Measurements from ENCODE around the gene LPAR1. TPM values are rescaled to one million over a fixed set of nuclear protein-coding genes. Genes with fewer than 3 reads are reported as not detected.
A peak's percentile ranks its signal among the peaks of the same experiment; 100 is the strongest.

LPAR1 gene
- total and polyA plus RNA-seq, 10 donors = 8.1 to 63.8 (median 34.4) TPM

DNA sequence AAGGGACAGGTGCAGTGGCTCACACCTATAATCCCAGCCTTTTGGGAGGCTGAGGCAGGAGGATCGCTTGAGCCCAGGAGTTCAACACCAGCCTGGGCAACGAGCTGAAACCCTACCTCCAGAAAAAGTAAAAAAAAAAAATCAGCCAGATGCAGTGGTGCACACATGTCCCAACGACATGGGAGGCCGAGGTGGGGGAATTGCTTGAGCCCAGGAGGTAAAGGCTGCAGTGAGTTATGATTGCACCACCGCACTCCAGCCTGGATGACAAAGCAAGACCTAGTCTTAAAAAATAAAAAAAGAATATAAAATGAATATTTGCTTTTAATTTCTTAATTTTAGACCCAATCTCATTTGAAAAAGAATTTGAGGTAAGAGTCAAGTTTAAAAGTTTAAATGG is 143.5 kb downstream of the LPAR1 start:
- intact Hi-C loops (cut with DNase I; ENCODE audit: low total_unique reads) = no loop called here
- 78 to 88% (median 83%) methylated on average over 5 of the region's 5 CpGs for WGBS, 5 donors
- Histone ChIP-seq H3K36me3 (no peaks in the 10 kb centered on the region), H3K9me3 (peaks cover 0 to 3% (median 0%) of the 10 kb centered on the region in 8 donors), H3K27me3 (replicated peaks in 1 of 7) (no peaks in the 10 kb centered on the region), H3K27ac (peak overlapping the region in 4 of 8 donors; percentile 15 to 34 (median 30)), H3K4me1 (no peaks in the 10 kb centered on the region), H3K4me3 (no peak overlapping the region)
- DNase-seq = no peak
- TF ChIP-seq POLR2A (IDR thresholded peaks at IDR 0.05) (no peak), CTCF (IDR thresholded peaks at IDR 0.05 in 8 of 11, conservative IDR thresholded peaks at IDR 0.05 in 3 of 11) (no peak), POLR2AphosphoS5 (IDR thresholded peaks at IDR 0.05) (no peak)

GRCh38 chr9:110892689-110893088 is 145.6 kb downstream of the LPAR1 start:
- intact Hi-C loops (cut with DNase I; ENCODE audit: low total_unique reads) = no loop called here
- Histone ChIP-seq H3K27ac (no peak overlapping the region), H3K36me3 (no peaks in the 10 kb centered on the region), H3K9me3 (peaks cover 0 to 3% (median 0%) of the 10 kb centered on the region in 8 donors), H3K4me3 (no peak overlapping the region), H3K4me1 (no peaks in the 10 kb centered on the region), H3K27me3 (replicated peaks in 1 of 7) (no peaks in the 10 kb centered on the region)
- 94 to 100% (median 100%) methylated on average over 1 of the region's 1 CpG for WGBS, 5 donors
- TF ChIP-seq POLR2A (IDR thresholded peaks at IDR 0.05) = no peak
- no peak for TF ChIP-seq POLR2AphosphoS5 (IDR thresholded peaks at IDR 0.05)
- no peak for DNase-seq

GRCh38 chr9:110891760-110892159 is 146.5 kb downstream of the LPAR1 start:
- H3K9me3 ChIP-seq = no peaks in the 10 kb centered on the region
- peak overlapping the region in 1 of 8 donors; percentile 30 for H3K27ac ChIP-seq
- H3K36me3 ChIP-seq = no peaks in the 10 kb centered on the region
- TF ChIP-seq POLR2AphosphoS5 (IDR thresholded peaks at IDR 0.05) (no peak), CTCF (IDR thresholded peaks at IDR 0.05 in 8 of 11, conservative IDR thresholded peaks at IDR 0.05 in 3 of 11) (no peak), POLR2A (IDR thresholded peaks at IDR 0.05) (no peak)
- WGBS, 5 donors = 62 to 94% (median 83%) methylated on average over 3 of the region's 3 CpGs
- no peak overlapping the region for H3K4me3 ChIP-seq
- peaks cover 0 to 4% (median 0%) of the 10 kb centered on the region in 6 donors for H3K4me1 ChIP-seq
- intact Hi-C loops (cut with DNase I; ENCODE audit: low total_unique reads) = no loop called here
- H3K27me3 ChIP-seq (replicated peaks in 1 of 7) = no peaks in the 10 kb centered on the region
- DNase-seq = no peak

- H3K9me3 ChIP-seq = no peaks in the 10 kb centered on the region
- no peaks in the 10 kb centered on the region for H3K27me3 ChIP-seq (replicated peaks in 1 of 7)
- H3K4me1 ChIP-seq = peaks cover 0 to 4% (median 0%) of the 10 kb centered on the region in 6 donors
- no peak overlapping the region for H3K4me3 ChIP-seq
- H3K36me3 ChIP-seq = no peaks in the 10 kb centered on the region
- intact Hi-C loops (cut with DNase I; ENCODE audit: low total_unique reads) = no loop called here
- DNase-seq = no peak
- no peak overlapping the region for H3K27ac ChIP-seq
- TF ChIP-seq POLR2AphosphoS5 (IDR thresholded peaks at IDR 0.05) (no peak), CTCF (IDR thresholded peaks at IDR 0.05 in 8 of 11, conservative IDR thresholded peaks at IDR 0.05 in 3 of 11) (no peak), POLR2A (IDR thresholded peaks at IDR 0.05) (no peak)
Measured at GRCh38 chr9:110890416-110890815, 147.9 kb downstream of the LPAR1 start.

DNA sequence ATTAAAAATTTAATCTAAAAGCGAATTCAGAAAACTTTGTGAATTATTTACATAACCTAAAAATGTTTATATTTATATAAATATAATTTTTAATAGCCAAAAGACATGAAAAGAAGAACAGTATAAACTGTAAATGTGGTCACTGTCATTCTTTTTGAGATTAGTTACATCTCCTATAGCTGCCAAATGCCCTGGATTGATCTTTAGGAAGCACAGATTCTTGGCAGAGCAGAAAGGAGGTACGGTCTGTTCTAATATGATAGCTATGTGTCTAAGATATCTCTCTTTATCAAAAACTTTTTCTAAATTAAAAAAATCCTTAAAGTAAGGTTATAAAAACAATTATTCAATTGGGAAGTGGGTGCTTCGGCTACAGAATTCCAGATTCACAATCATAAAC is 151.0 kb downstream of the LPAR1 start:
- H3K36me3 ChIP-seq = no peaks in the 10 kb centered on the region
- TF ChIP-seq CTCF (IDR thresholded peaks at IDR 0.05 in 8 of 11, conservative IDR thresholded peaks at IDR 0.05 in 3 of 11) (no peak), POLR2AphosphoS5 (IDR thresholded peaks at IDR 0.05) (no peak), POLR2A (IDR thresholded peaks at IDR 0.05) (no peak)
- DNase-seq = no peak
- peaks cover 0 to 4% (median 0%) of the 10 kb centered on the region in 6 donors for H3K4me1 ChIP-seq
- peak overlapping the region in 3 of 8 donors; percentile 7 to 44 (median 17) for H3K27ac ChIP-seq
- H3K4me3 ChIP-seq = no peak overlapping the region
- H3K9me3 ChIP-seq = no peaks in the 10 kb centered on the region
- 75 to 89% (median 84%) methylated on average over 3 of the region's 3 CpGs for WGBS, 5 donors
- intact Hi-C loops (cut with DNase I; ENCODE audit: low total_unique reads) = no loop called here
- no peaks in the 10 kb centered on the region for H3K27me3 ChIP-seq (replicated peaks in 1 of 7)
